Measurements from ENCODE around the gene ANKRD49.

ANKRD49 gene

GRCh38 chr11:94493281-94494125 is at the start of gene ANKRD49, which contains the start of gene MRE11:
ANKRD49 (plus strand) TSS chr11:94493984; CDS start chr11:94496694, 2,710 bp downstream.
MRE11 (minus strand) TSS chr11:94493844; CDS start chr11:94492801, 1,043 bp downstream.
- H3K4me3 ChIP-seq (ENCODE audit: low read depth, low read length) = peak within 1 kb of the TSS; percentile 97
- no peaks in the 10 kb centered on the region for H3K4me1 ChIP-seq (ENCODE audit: control insufficient read depth, insufficient read depth, low read length)
- no peaks in the 10 kb centered on the region for H3K9me3 ChIP-seq (ENCODE audit: control insufficient read depth, insufficient read depth, low read length)
- no peaks in the 10 kb centered on the region for H3K27me3 ChIP-seq (ENCODE audit: control insufficient read depth, insufficient read depth, low read length)
- peak within 1 kb of the TSS; percentile 93 for H3K9ac ChIP-seq (ENCODE audit: low read depth, low read length)
- H3K36me3 ChIP-seq (ENCODE audit: control insufficient read depth, insufficient read depth, low read length) = no peaks in the 10 kb centered on the region

GRCh38 chr11:94445641-94446040 is 48.1 kb upstream of the ANKRD49 start:
- Histone ChIP-seq H3K27me3 (ENCODE audit: control insufficient read depth, insufficient read depth, low read length) (no peaks in the 10 kb centered on the region), H3K36me3 (ENCODE audit: control insufficient read depth, insufficient read depth, low read length) (no peaks in the 10 kb centered on the region), H3K9ac (ENCODE audit: low read depth, low read length) (no peak overlapping the region), H3K9me3 (ENCODE audit: control insufficient read depth, insufficient read depth, low read length) (no peaks in the 10 kb centered on the region), H3K4me3 (ENCODE audit: low read depth, low read length) (no peak overlapping the region), H3K4me1 (ENCODE audit: control insufficient read depth, insufficient read depth, low read length) (no peaks in the 10 kb centered on the region)

GRCh38 chr11:94447149-94447548 is 46.6 kb upstream of the ANKRD49 start:
- no peaks in the 10 kb centered on the region for H3K9me3 ChIP-seq (ENCODE audit: control insufficient read depth, insufficient read depth, low read length)

GRCh38 chr11:94449029-94449428 is 44.8 kb upstream of the ANKRD49 start:
- Histone ChIP-seq H3K9me3 (ENCODE audit: control insufficient read depth, insufficient read depth, low read length) (no peaks in the 10 kb centered on the region), H3K9ac (ENCODE audit: low read depth, low read length) (no peak overlapping the region), H3K36me3 (ENCODE audit: control insufficient read depth, insufficient read depth, low read length) (no peaks in the 10 kb centered on the region), H3K4me1 (ENCODE audit: control insufficient read depth, insufficient read depth, low read length) (no peaks in the 10 kb centered on the region), H3K4me3 (ENCODE audit: low read depth, low read length) (no peak overlapping the region), H3K27me3 (ENCODE audit: control insufficient read depth, insufficient read depth, low read length) (no peaks in the 10 kb centered on the region)

More at GRCh38 chr11:94447149-94447548, 46.6 kb upstream of the ANKRD49 start:
- Histone ChIP-seq H3K4me1 (ENCODE audit: control insufficient read depth, insufficient read depth, low read length) (no peaks in the 10 kb centered on the region), H3K27me3 (ENCODE audit: control insufficient read depth, insufficient read depth, low read length) (no peaks in the 10 kb centered on the region), H3K4me3 (ENCODE audit: low read depth, low read length) (no peak overlapping the region), H3K9ac (ENCODE audit: low read depth, low read length) (no peak overlapping the region), H3K36me3 (ENCODE audit: control insufficient read depth, insufficient read depth, low read length) (no peaks in the 10 kb centered on the region)

- H3K4me1 ChIP-seq (ENCODE audit: control insufficient read depth, insufficient read depth, low read length) = no peaks in the 10 kb centered on the region
- no peaks in the 10 kb centered on the region for H3K27me3 ChIP-seq (ENCODE audit: control insufficient read depth, insufficient read depth, low read length)
- H3K9ac ChIP-seq (ENCODE audit: low read depth, low read length) = no peak overlapping the region
- no peaks in the 10 kb centered on the region for H3K9me3 ChIP-seq (ENCODE audit: control insufficient read depth, insufficient read depth, low read length)
- no peak overlapping the region for H3K4me3 ChIP-seq (ENCODE audit: low read depth, low read length)
- H3K36me3 ChIP-seq (ENCODE audit: control insufficient read depth, insufficient read depth, low read length) = no peaks in the 10 kb centered on the region
Measured at GRCh38 chr11:94449437-94449836, 44.3 kb upstream of the ANKRD49 start.

- H3K4me1 ChIP-seq (ENCODE audit: control insufficient read depth, insufficient read depth, low read length) = no peaks in the 10 kb centered on the region
- H3K9ac ChIP-seq (ENCODE audit: low read depth, low read length) = no peak overlapping the region
- no peaks in the 10 kb centered on the region for H3K9me3 ChIP-seq (ENCODE audit: control insufficient read depth, insufficient read depth, low read length)
- H3K36me3 ChIP-seq (ENCODE audit: control insufficient read depth, insufficient read depth, low read length) = no peaks in the 10 kb centered on the region
- H3K27me3 ChIP-seq (ENCODE audit: control insufficient read depth, insufficient read depth, low read length) = no peaks in the 10 kb centered on the region
- no peak overlapping the region for H3K4me3 ChIP-seq (ENCODE audit: low read depth, low read length)
Measured at GRCh38 chr11:94450048-94450447, 43.7 kb upstream of the ANKRD49 start.

GRCh38 chr11:94452988-94453387 is 40.8 kb upstream of the ANKRD49 start:
- Histone ChIP-seq H3K4me1 (ENCODE audit: control insufficient read depth, insufficient read depth, low read length) (no peaks in the 10 kb centered on the region), H3K27me3 (ENCODE audit: control insufficient read depth, insufficient read depth, low read length) (no peaks in the 10 kb centered on the region), H3K36me3 (ENCODE audit: control insufficient read depth, insufficient read depth, low read length) (no peaks in the 10 kb centered on the region), H3K9ac (ENCODE audit: low read depth, low read length) (no peak overlapping the region), H3K4me3 (ENCODE audit: low read depth, low read length) (no peak overlapping the region), H3K9me3 (ENCODE audit: control insufficient read depth, insufficient read depth, low read length) (no peaks in the 10 kb centered on the region)

- no peaks in the 10 kb centered on the region for H3K9me3 ChIP-seq (ENCODE audit: control insufficient read depth, insufficient read depth, low read length)
- H3K36me3 ChIP-seq (ENCODE audit: control insufficient read depth, insufficient read depth, low read length) = no peaks in the 10 kb centered on the region
- no peak overlapping the region for H3K4me3 ChIP-seq (ENCODE audit: low read depth, low read length)
- no peaks in the 10 kb centered on the region for H3K4me1 ChIP-seq (ENCODE audit: control insufficient read depth, insufficient read depth, low read length)
- no peaks in the 10 kb centered on the region for H3K27me3 ChIP-seq (ENCODE audit: control insufficient read depth, insufficient read depth, low read length)
- no peak overlapping the region for H3K9ac ChIP-seq (ENCODE audit: low read depth, low read length)
Measured at GRCh38 chr11:94454301-94454700, 39.5 kb upstream of the ANKRD49 start.

- Histone ChIP-seq H3K4me3 (ENCODE audit: low read depth, low read length) (no peak overlapping the region), H3K9ac (ENCODE audit: low read depth, low read length) (no peak overlapping the region), H3K27me3 (ENCODE audit: control insufficient read depth, insufficient read depth, low read length) (no peaks in the 10 kb centered on the region), H3K4me1 (ENCODE audit: control insufficient read depth, insufficient read depth, low read length) (no peaks in the 10 kb centered on the region), H3K36me3 (ENCODE audit: control insufficient read depth, insufficient read depth, low read length) (peaks cover 7% of the 10 kb centered on the region), H3K9me3 (ENCODE audit: control insufficient read depth, insufficient read depth, low read length) (no peaks in the 10 kb centered on the region)
Measured at GRCh38 chr11:94455861-94456260, 37.9 kb upstream of the ANKRD49 start.

- Histone ChIP-seq H3K4me3 (ENCODE audit: low read depth, low read length) (no peak overlapping the region), H3K36me3 (ENCODE audit: control insufficient read depth, insufficient read depth, low read length) (peaks cover 9% of the 10 kb centered on the region), H3K27me3 (ENCODE audit: control insufficient read depth, insufficient read depth, low read length) (no peaks in the 10 kb centered on the region)
Measured at GRCh38 chr11:94457118-94458029, 36.4 kb upstream of the ANKRD49 start.

GRCh38 chr11:94459576-94459975 is 34.2 kb upstream of the ANKRD49 start:
- peaks cover 9% of the 10 kb centered on the region for H3K36me3 ChIP-seq (ENCODE audit: control insufficient read depth, insufficient read depth, low read length)
- H3K4me3 ChIP-seq (ENCODE audit: low read depth, low read length) = no peak overlapping the region
- no peaks in the 10 kb centered on the region for H3K4me1 ChIP-seq (ENCODE audit: control insufficient read depth, insufficient read depth, low read length)

More at GRCh38 chr11:94457118-94458029, 36.4 kb upstream of the ANKRD49 start:
- Histone ChIP-seq H3K4me1 (ENCODE audit: control insufficient read depth, insufficient read depth, low read length) (no peaks in the 10 kb centered on the region), H3K9me3 (ENCODE audit: control insufficient read depth, insufficient read depth, low read length) (no peaks in the 10 kb centered on the region), H3K9ac (ENCODE audit: low read depth, low read length) (no peak overlapping the region)

More at GRCh38 chr11:94459576-94459975, 34.2 kb upstream of the ANKRD49 start:
- H3K27me3 ChIP-seq (ENCODE audit: control insufficient read depth, insufficient read depth, low read length) = no peaks in the 10 kb centered on the region
- H3K9ac ChIP-seq (ENCODE audit: low read depth, low read length) = no peak overlapping the region
- H3K9me3 ChIP-seq (ENCODE audit: control insufficient read depth, insufficient read depth, low read length) = no peaks in the 10 kb centered on the region

Data from iPS-15b (cell line).